Motor neuron (in vitro differentiated cells): ENCODE measurements around the gene TNIP1. TPM values are rescaled to one million over a fixed set of nuclear protein-coding genes. Genes with fewer than 3 reads are reported as not detected.

Source experiments
- ATAC-seq, 8 experiments: fragments of 200-7000 bp; cut with Tn5 transposase; replicated peaks in 6 of 8; 2 replicates each; pipeline ENCODE4 v1.8.0; 2021; ENCODE audit warnings: mild to moderate bottlenecking in 8 of 8, moderate library complexity in 8 of 8
- H3K27ac ChIP-seq, 2 donors: fragments of 250-450 bp; sonication (Bioruptor Pico); 2 replicates each; pipeline ENCODE4 v1.9.0; 2021; ENCODE audit warnings: antibody characterized with exemption in 2 of 2, mild to moderate bottlenecking in 2 of 2, moderate library complexity in 1 of 2
- H3K4me1 ChIP-seq, 2 donors: fragments of 250-450 bp; sonication (Bioruptor Pico); replicated peaks in 1 of 2; 2 replicates each; pipeline ENCODE4 v1.6.1; 2021; ENCODE audit warnings: antibody characterized with exemption in 2 of 2, mild to moderate bottlenecking in 2 of 2, moderate library complexity in 1 of 2
- H3K4me3 ChIP-seq, 5 donors: fragments of 250-450 bp; sonication (Bioruptor Pico); 2 replicates each; pipeline ENCODE4 v1.9.0; 2021; ENCODE audit warnings: antibody characterized with exemption in 5 of 5, mild to moderate bottlenecking in 5 of 5, moderate library complexity in 4 of 5
- WGBS, 10 experiments: fragments of 450-650 bp; shearing (Covaris generic); methylation state at CpG; one replicate each; pipeline ENCODE4 v1.0.0; 2022; 5-methylcytosine and 5-hydroxymethylcytosine counted together
- in situ Hi-C, 9 experiments: fragments of 400-800 bp; cut with MboI; loops; one replicate each; pipeline ENCODE4 v1.15.0; 2021; ENCODE audit warnings: low sequenced_read_pairs in 9 of 9, low pct_unique_long_range_greater_than_20kb in 2 of 9; ENCODE audit not compliant: unreplicated experiment in 9 of 9
- total RNA-seq, 8 experiments: library from RNA; unstranded; fragments of 300-600 nt; gene quantifications; 2 replicates each; pipeline versions ENCODE4 v1.2.3 to v1.2.4, GENCODE V29; 2022

The TNIP1 gene
- total RNA-seq, 8 experiments from 2014 or later = 13.7 to 55.6 (median 26.9) TPM

DNA sequence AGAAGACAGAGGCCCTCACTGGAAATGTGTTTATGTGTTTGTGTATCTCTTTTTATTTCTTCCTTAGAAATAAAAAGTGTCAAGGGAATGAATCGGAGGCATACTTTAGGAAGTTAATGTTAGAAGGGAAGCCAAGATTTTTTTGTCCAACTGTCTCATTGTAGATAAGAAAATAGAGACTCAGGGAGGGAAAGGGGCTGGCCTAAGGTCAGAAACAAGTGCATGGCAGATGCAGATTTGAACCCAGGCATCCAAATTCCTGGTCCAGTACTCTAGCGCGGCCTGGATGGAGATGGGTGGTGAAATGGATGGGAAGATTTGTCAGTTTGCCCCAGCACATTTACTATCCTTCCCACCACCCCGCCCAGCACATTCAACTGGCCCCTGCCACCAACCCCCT lies 19.8 kb upstream of the TNIP1 start:
- Histone ChIP-seq H3K4me1 (peaks cover 0 to 2% of the 10 kb centered on the region in 2 donors), H3K27ac (no peak overlapping the region), H3K4me3 (no peak overlapping the region)
- in situ Hi-C loops = no loop called here
- WGBS, 10 experiments = 44 to 100% (median 87%) methylated on average over 1 to 3 of the region's 4 CpGs; no CpG with 5 or more reads in 4 of the 10 experiments
- no peak for ATAC-seq

DNA sequence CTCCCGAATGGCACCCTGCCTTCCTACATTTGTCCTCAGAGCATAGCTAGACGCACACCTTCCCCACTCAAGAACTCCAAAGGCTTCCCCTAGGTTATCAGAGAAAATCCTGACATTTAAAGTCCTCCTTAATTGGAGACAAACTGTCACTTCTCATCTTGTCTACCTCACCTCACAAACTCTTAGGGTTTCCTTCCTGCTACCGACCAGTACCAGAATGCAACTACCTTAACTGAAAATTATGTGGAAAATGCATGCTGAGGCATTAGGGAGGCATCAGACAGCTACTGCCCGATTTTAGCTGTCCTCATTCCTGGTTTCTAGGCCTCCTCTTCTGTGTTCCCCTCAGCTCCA lies 17.9 kb upstream of the TNIP1 start:
- in situ Hi-C loops = no loop called here
- ATAC-seq = no peak
- no peak overlapping the region for H3K27ac ChIP-seq
- 60 to 100% (median 92%) methylated on average over 1 to 4 of the region's 4 CpGs; no CpG with 5 or more reads in 2 of the 10 experiments for WGBS, 10 experiments
- H3K4me3 ChIP-seq = no peak overlapping the region
- H3K4me1 ChIP-seq = peaks cover 10% of the 10 kb centered on the region in 2 donors

DNA sequence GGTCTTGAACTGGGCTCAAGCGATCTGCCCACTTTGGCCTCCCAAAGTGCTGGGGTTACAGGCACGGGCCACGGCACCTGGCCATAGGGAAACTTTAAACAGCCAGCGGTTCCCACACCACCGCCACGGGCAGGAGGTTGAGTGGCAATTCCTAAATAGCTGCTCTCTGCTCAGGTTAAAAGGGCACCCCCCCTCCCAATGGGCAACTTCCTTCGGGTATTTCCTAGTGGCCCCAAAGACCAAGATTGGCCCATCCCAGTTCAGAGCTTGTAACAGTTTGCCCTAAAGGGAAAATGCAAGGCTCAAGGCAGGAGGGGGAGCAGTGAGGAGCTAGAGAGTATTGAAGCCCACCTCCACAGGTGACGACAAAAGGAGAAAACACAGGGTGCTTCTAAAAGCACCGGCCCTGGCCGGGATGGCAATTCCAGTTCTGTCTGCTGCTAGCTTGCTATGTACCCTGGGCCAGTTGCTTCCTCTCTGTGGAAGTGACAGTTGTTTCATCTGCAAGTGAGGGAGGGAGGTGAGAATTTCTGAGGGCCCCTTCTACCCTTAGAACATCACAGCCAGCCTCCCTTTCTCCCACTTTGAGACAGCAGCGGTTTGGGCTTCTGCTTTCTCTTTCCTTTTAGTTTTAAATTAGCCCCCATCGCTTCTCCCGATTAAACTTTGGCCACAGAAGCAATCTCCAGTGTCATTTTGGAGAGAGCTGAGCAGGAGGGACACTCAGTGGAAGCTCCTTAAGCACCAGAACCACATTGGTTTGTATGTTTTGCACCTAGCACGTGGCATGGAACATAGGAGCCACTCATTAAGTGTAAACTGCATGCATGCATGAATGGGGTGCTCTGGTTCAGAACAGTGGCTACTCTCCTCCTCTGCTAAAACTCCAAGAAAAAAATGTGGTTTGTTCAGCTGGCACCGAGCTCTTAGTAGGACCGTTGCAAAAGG lies 17.3 kb upstream of the TNIP1 start:
- Histone ChIP-seq H3K27ac (no peak overlapping the region), H3K4me1 (peaks cover 10% of the 10 kb centered on the region in 2 donors), H3K4me3 (no peak overlapping the region)
- WGBS, 10 experiments = 60 to 96% (median 80%) methylated on average over 1 to 11 of the region's 16 CpGs; no CpG with 5 or more reads in 1 of the 10 experiments
- in situ Hi-C loops = no loop called here
- no peak for ATAC-seq

DNA sequence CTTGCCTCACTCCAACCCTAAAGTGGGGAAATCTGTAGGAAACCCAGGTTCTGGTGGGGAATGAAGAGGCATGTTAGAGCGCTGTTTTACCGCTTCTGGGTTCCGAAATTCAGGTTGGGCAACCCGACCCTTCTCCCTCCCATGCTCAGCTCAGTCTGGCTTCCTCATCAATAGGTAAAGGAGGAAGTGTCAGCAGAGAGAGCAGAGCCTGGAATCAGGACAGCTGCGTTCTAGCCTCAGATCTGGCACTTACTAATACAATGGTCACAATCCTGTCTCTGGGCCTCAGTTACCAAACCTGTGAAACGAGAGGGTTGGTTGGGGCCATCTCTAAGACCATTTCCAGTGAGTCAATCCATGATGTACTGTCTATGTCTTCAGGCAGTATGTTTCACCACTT lies 16.2 kb upstream of the TNIP1 start:
- WGBS, 10 experiments = 80 to 100% (median 100%) methylated on average over 1 to 4 of the region's 6 CpGs; no CpG with 5 or more reads in 3 of the 10 experiments
- ATAC-seq = no peak
- no peak overlapping the region for H3K27ac ChIP-seq

DNA sequence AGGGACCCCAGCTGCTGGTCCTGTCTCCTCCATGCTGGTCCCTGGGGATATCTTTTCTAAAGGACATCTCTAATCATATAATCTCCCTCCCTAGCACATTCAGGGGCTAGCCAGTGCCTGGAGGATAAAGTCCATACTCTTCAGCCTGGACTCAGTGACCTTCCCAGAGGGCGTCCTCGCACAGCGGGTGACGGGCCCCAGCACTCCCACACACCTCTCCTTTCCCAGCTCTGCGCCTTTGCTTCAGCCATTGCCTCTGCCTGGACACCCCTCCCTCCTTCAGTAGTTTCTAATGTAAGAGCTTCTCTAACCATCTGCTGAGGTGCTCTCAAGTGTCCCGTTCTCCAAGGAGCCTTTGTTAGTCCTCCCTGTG lies 15.2 kb upstream of the TNIP1 start:
- Histone ChIP-seq H3K27ac (no peak overlapping the region), H3K4me1 (peaks cover 10% of the 10 kb centered on the region in 2 donors), H3K4me3 (no peak overlapping the region)
- WGBS, 10 experiments = 42 to 100% (median 83%) methylated on average over 1 to 5 of the region's 6 CpGs; no CpG with 5 or more reads in 5 of the 10 experiments
- peak in 3 of 8 experiments; percentile 4 to 34 (median 8) for ATAC-seq
- in situ Hi-C loops = no loop called here

More for the DNA sequence above, 16.2 kb upstream of the TNIP1 start:
- peaks cover 10% of the 10 kb centered on the region in 2 donors for H3K4me1 ChIP-seq
- in situ Hi-C loops = no loop called here
- H3K4me3 ChIP-seq = no peak overlapping the region

DNA sequence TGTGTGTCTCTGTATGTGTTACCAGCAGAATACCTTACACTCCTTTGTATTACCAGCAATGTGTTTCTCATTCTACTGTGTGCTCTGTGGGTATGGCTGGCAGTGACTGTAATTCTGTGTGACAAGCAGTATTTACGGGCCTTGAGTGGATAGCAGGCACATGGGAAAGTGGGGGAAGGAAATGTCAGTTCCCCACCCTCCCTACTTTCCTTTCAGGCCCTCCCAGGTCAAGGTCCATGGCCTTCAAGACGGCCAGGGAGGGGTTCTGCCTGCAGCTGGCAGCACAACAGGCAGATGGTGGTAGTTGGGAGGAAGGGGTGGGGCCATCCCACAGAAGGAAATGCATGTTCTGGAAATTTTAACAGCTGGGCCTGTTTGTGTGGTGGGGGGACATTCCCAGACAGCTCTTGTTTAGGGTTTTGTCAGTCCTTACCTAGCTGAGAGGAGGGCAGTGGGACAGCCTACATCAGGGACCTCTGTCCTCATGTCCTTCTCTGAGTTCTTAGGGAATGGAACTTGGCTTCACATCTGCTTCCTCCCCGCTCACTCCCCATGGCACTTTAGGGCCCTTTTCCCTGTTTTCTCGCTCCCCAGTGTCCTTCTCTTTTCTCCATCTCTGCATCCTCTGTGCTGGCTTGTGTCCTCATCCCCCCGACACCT lies 14.6 kb upstream of the TNIP1 start:
- in situ Hi-C loops = no loop called here
- ATAC-seq = peak; percentile 33 to 74 (median 56)
- H3K4me3 ChIP-seq = no peak overlapping the region
- WGBS, 10 experiments = 0 to 100% (median 72%) methylated on average over 1 to 3 of the region's 5 CpGs; no CpG with 5 or more reads in 4 of the 10 experiments
- H3K4me1 ChIP-seq = peaks cover 10% of the 10 kb centered on the region in 2 donors
- H3K27ac ChIP-seq = no peak overlapping the region

DNA sequence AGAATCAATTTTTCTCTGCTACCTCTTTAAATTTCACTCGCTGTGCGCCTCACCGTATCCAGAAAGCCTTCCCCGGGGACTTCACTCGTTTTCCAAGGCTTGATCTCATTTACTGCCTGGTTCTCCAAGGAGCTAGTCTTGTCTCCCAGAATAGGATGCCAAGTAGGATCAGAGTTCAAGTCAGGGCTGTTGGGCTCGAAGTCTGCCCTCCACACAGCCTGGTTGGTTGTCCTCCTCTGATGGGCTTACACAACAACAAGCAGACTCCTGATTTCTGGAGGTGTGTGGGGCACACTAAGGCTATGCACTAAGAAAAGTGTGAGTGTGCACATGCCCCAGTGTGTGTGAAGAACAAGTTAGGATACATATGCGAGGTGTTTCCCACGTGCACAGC lies 14.0 kb upstream of the TNIP1 start:
- 45 to 100% (median 78%) methylated on average over 1 to 8 of the region's 8 CpGs; no CpG with 5 or more reads in 4 of the 10 experiments for WGBS, 10 experiments
- Histone ChIP-seq H3K27ac (no peak overlapping the region), H3K4me1 (peaks cover 10% of the 10 kb centered on the region in 2 donors), H3K4me3 (no peak overlapping the region)
- ATAC-seq = peak in 2 of 8 experiments; percentile 3 to 15
- in situ Hi-C loops = no loop called here

DNA sequence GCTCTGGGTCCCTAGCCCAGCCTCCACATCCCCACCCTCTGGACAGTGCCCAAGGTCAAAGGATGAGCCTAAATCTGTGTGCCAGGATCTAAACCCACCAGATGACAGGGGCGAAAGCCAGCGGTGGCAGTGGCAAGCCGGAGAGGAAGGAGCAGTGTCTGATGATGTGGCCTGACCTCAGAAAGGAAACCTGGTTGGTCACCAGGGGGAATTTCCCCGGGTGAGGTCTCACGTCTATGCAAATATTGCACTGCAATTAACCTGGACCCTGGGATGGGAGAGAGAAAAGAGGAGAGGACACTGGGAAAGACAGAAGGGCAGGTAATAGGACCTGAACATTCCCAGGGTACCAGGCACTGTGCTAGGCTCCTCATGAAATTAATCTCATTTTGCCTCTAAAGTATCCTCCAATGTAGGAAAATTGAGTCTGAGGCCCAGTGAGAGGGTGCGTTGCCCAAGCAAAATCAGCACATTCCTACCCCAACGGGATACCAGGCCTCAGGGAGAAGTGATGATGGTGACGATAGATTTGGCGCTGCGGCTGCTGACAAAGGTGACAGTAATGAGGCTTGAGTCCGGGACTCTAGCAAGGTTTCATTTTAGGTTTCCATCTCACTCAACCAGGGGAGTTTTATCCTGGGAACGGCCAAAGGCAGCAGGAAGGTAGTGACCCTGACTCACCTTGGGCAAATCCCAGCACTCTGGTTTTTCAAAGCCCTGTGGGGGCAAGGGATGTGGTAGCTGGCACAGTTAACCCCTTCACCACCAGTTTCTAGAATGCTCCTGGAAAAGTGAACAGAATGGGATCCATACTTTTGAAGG lies 13.4 kb upstream of the TNIP1 start:
- H3K27ac ChIP-seq = no peak overlapping the region
- 60 to 83% (median 72%) methylated on average over 1 to 5 of the region's 12 CpGs; no CpG with 5 or more reads in 5 of the 10 experiments for WGBS, 10 experiments
- peak in 1 of 8 experiments; percentile 3 for ATAC-seq

DNA sequence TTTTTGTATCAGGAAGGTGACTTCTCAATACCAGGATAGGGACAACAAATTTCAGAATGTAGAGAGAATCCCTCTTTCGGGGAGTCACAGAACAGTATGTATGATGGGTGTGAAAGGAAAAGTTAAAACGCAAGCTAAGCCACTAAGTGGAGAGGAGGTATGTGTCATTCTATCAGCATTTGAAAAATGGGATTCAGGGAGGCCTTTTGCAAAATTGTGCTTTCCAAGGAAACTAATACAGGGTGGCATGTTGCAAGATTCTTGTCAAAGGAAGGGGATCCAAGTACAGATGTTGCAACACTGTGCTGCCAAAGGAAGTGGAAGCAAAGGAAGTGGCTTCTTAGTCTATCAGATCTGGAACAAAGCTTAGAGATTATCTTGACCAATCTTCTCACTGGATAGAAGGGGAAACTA lies 12.6 kb upstream of the TNIP1 start:
- H3K4me3 ChIP-seq = no peak overlapping the region
- ATAC-seq = peak in 3 of 8 experiments; percentile 32 to 51 (median 51)
- 0 to 80% (median 65%) methylated on average over 1 to 2 of the region's 2 CpGs; no CpG with 5 or more reads in 5 of the 10 experiments for WGBS, 10 experiments
- no peak overlapping the region for H3K27ac ChIP-seq
- peaks cover 10% of the 10 kb centered on the region in 2 donors for H3K4me1 ChIP-seq
- in situ Hi-C loops = no loop called here

More for the DNA sequence above, 13.4 kb upstream of the TNIP1 start:
- Histone ChIP-seq H3K4me3 (no peak overlapping the region), H3K4me1 (peaks cover 10% of the 10 kb centered on the region in 2 donors)
- in situ Hi-C loops = no loop called here

DNA sequence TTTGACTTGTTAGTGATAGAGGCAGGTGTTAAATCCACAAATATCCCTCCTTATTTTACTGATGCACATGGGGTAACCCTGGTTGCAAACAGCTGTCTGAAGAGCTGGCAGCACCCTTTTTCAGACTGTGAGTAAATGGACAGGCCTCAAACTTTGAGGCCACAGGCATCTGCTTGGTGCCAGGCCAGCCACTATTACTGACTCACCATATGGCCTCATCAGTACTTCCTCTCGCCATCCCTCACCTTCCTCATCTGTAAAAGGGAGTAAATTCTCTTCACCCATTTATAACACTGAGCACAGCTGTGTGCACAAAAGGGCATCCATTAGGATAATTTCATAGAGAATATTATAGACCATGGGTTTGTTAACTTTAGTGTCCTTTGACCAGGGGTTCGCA lies 11.9 kb upstream of the TNIP1 start:
- in situ Hi-C loops = no loop called here
- ATAC-seq = no peak

DNA sequence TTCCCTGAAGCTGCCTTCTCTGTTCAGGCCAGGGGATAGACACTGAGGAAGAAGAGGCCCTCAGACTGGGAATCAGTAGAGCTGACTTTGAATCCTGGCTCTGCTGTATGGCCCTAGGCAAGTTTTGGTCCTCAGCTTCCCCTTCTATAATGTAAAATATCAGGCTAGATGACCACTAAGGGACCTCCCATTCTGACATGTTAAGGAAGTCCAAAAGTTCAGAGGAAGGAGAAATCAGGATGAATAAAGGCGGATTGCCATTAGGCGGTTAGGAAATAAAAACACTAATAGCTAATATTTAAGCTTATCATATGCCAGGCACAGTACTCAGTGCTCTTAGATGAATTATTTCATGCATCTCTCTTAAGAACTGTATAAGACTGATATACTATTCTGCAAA lies 8.9 kb upstream of the TNIP1 start:
- in situ Hi-C loops = no loop called here
- Histone ChIP-seq H3K27ac (no peak overlapping the region), H3K4me1 (peaks cover 0 to under 1% of the 10 kb centered on the region in 2 donors), H3K4me3 (no peak overlapping the region)
- WGBS, 10 experiments = 50 to 94% (median 73%) methylated on average over 2 of the region's 2 CpGs; no CpG with 5 or more reads in 2 of the 10 experiments
- ATAC-seq = no peak

More for the DNA sequence above, 11.9 kb upstream of the TNIP1 start:
- Histone ChIP-seq H3K4me1 (peaks cover 10% of the 10 kb centered on the region in 2 donors), H3K4me3 (no peak overlapping the region), H3K27ac (no peak overlapping the region)
- 33 to 100% (median 83%) methylated on average over 1 to 2 of the region's 2 CpGs; no CpG with 5 or more reads in 3 of the 10 experiments for WGBS, 10 experiments

DNA sequence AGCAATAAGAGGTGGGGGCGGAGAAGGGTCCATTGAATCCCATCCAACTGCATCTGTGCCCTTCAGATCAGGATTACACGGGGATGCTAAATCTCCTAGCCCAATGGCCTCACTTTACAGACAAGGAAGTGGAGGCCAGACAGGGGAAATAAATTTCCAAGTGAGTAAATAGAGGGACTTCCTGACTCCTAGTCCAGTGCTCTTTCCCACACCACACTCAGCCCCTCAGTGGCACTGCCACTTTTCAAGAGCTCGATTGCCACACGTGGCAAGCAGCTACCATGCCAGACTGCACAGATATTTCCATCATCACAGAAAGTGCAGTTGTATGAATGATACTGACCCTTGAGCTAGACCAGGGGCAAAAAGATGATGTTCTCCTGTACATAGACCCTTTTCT lies 8.2 kb upstream of the TNIP1 start:
- H3K27ac ChIP-seq = no peak overlapping the region
- no peak overlapping the region for H3K4me3 ChIP-seq
- in situ Hi-C loops = no loop called here
- WGBS, 10 experiments = 29 to 100% (median 76%) methylated on average over 1 to 4 of the region's 4 CpGs; no CpG with 5 or more reads in 3 of the 10 experiments
- no peaks in the 10 kb centered on the region for H3K4me1 ChIP-seq
- ATAC-seq = no peak
